HepG2 (cell line): ENCODE results near the gene MTMR4. TPM values are rescaled to one million over a fixed set of nuclear protein-coding genes. Genes with fewer than 3 reads are reported as not detected.
A peak's percentile ranks its signal among the peaks of the same experiment; 100 is the strongest.

Experiments
- ATM ChIP-seq: fragments of 450-650 bp; IDR thresholded peaks from 2 replicates; pipeline ENCODE4 v1.7.1; 2017; ENCODE audit warnings: mild to moderate bottlenecking, borderline replicate concordance
- BHLHE40 ChIP-seq: IDR thresholded peaks from 2 replicates; pipeline ENCODE4 v1.6.1; 2011; ENCODE audit warnings: low read length, improper control_type of control experiment
- FOXA3 ChIP-seq: IDR thresholded peaks from 2 replicates; pipeline ENCODE4 v1.6.1; 2016; ENCODE audit warnings: missing genetic modification reagents, missing compliant biosample characterization
- HOXA5 ChIP-seq: sonication (generic); formaldehyde crosslinking; IDR thresholded peaks from 2 replicates; pipeline ENCODE4 v1.4.0; 2020; ENCODE audit warnings: missing genetic modification reagents
- JUN ChIP-seq: sonication (generic); formaldehyde crosslinking; IDR thresholded peaks from 2 replicates; pipeline ENCODE4 v1.4.0; 2020; ENCODE audit warnings: mild to moderate bottlenecking, missing genetic modification reagents
- KLF15 ChIP-seq: sonication (generic); formaldehyde crosslinking; IDR thresholded peaks from 2 replicates; pipeline ENCODE4 v1.8.1; 2023; ENCODE audit warnings: borderline replicate concordance, mild to moderate bottlenecking, inconsistent platforms, missing genetic modification reagents, mixed read lengths
- MIXL1 ChIP-seq: IDR thresholded peaks from 2 replicates; pipeline ENCODE4 v1.6.1; 2016
- NFKBIZ ChIP-seq: IDR thresholded peaks from 2 replicates; pipeline ENCODE4 v1.6.1; 2018; ENCODE audit warnings: missing genetic modification reagents, missing compliant biosample characterization
- PAF1 ChIP-seq: IDR thresholded peaks from 2 replicates; pipeline ENCODE4 v1.6.1; 2016; ENCODE audit warnings: missing genetic modification reagents, missing compliant biosample characterization
- SNAI1 ChIP-seq: sonication (generic); formaldehyde crosslinking; IDR thresholded peaks from 2 replicates; pipeline ENCODE4 v1.5.0; 2020; ENCODE audit warnings: mild to moderate bottlenecking, missing genetic modification reagents, borderline replicate concordance
- SNAPC2 ChIP-seq: sonication (generic); formaldehyde crosslinking; IDR thresholded peaks from 2 replicates; pipeline ENCODE4 v1.8.1; 2022; ENCODE audit warnings: mild to moderate bottlenecking, missing genetic modification reagents
- SRSF1 ChIP-seq: fragments of 200-400 bp; formaldehyde crosslinking; optimal IDR thresholded peaks from 2 replicates; pipeline ENCODE3; 2017; ENCODE audit warnings: mild to moderate bottlenecking, low read depth, low read length, moderate library complexity
- ZNF160 ChIP-seq: sonication (generic); formaldehyde crosslinking; IDR thresholded peaks from 2 replicates; pipeline ENCODE4 v1.8.0; 2022; ENCODE audit warnings: mild to moderate bottlenecking, inconsistent platforms, missing genetic modification reagents
- ZNF180 ChIP-seq: sonication (generic); formaldehyde crosslinking; IDR thresholded peaks from 2 replicates; pipeline ENCODE4 v1.4.0; 2020; ENCODE audit warnings: low read depth, missing genetic modification reagents, borderline replicate concordance
- ZNF446 ChIP-seq: sonication (generic); formaldehyde crosslinking; IDR thresholded peaks from 2 replicates; pipeline ENCODE4 v1.5.0; 2020; ENCODE audit warnings: mild to moderate bottlenecking, missing genetic modification reagents
- ZNF468 ChIP-seq: sonication (generic); formaldehyde crosslinking; IDR thresholded peaks from 2 replicates; pipeline ENCODE4 v1.8.0; 2022; ENCODE audit warnings: mild to moderate bottlenecking, moderate library complexity, missing genetic modification reagents
- ZNF615 ChIP-seq: sonication (generic); formaldehyde crosslinking; IDR thresholded peaks from 2 replicates; pipeline ENCODE4 v1.5.0; 2020; ENCODE audit warnings: mild to moderate bottlenecking, missing genetic modification reagents, borderline replicate concordance
- polyA plus RNA-seq, 8 experiments: library from polyadenylated mRNA; depleted of rRNA in 3 of 8; stranded (reverse) in 7 of 8; unstranded in 1 of 8; fragments of >200 nt; fragmentation: Illumina TruSeq in 4 of 8; extraction: Trizol in 4 of 8; gene quantifications; 2 replicates each; pipeline versions ENCODE4 v1.2.1 to v1.2.3, GENCODE V29; 2011 to 2016; ENCODE audit warnings: low read depth in 4 of 8, missing spikeins in 1 of 8, mixed read lengths in 1 of 8; ENCODE audit not compliant: insufficient read depth in 1 of 8
- total RNA-seq, 5 experiments: library from RNA; depleted of rRNA; stranded (reverse); fragments of >200 nt; fragmentation: Illumina TruSeq; extraction: Trizol; gene quantifications; 2 replicates each; pipeline ENCODE4 v1.2.3, GENCODE V29; 2016; ENCODE audit warnings: low read depth in 1 of 5
- TF ChIP-seq, protein P1 (sequence below): sonication (generic); formaldehyde crosslinking; IDR thresholded peaks from 2 replicates; pipeline ENCODE4 v1.8.1; 2023; ENCODE audit warnings: missing genetic modification reagents, inconsistent platforms, borderline replicate concordance
- TF ChIP-seq, protein P2 (sequence below): sonication (generic); formaldehyde crosslinking; IDR thresholded peaks from 2 replicates; pipeline ENCODE4 v1.4.0; 2020; ENCODE audit warnings: mild to moderate bottlenecking, missing genetic modification reagents, borderline replicate concordance
- TF ChIP-seq, protein P3 (sequence below): sonication (generic); formaldehyde crosslinking; IDR thresholded peaks from 2 replicates; pipeline ENCODE4 v1.8.1; 2022; ENCODE audit warnings: mild to moderate bottlenecking, missing genetic modification reagents
- TF ChIP-seq, protein P4 (sequence below): sonication (generic); formaldehyde crosslinking; IDR thresholded peaks from 2 replicates; pipeline ENCODE4 v1.4.0; 2020; ENCODE audit warnings: mild to moderate bottlenecking, missing genetic modification reagents
- TF ChIP-seq, protein P5 (sequence below): sonication (generic); formaldehyde crosslinking; IDR thresholded peaks from 2 replicates; pipeline ENCODE4 v1.4.0; 2020; ENCODE audit warnings: missing genetic modification reagents

MTMR4 gene
- total and polyA plus RNA-seq, 2 of the 13 experiments (the other 11 are each of a cell fraction or from before 2014, with no cell fraction given), result 62.5 to 65.1 TPM

DNA sequence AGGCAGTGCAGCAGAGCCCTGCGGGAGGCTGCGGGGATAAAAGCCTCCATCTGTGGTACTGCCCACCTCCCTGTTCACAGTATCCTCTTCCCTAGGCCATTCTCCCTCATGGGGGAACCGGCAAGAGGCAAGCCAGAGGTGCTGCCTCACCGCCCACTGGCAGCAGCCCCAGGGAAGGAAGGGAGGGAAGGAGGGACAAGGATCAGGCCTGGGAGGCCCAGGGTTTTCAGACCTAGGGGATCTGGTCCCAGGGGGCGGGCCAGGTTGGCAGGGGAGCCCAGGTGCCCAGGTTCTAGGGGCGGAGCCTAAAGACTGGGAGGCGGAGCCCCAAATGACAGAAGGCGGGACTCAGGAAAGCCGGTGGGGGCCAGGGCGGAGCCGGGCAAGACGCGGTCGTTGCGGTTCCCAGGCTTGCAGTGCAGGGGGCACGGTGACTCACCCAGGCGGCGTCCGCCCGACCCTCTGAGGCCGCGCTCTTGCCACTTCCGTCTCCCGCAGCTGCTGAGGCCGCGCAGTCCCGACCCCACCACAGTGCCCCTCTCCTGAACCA is 3.0 kb upstream of the MTMR4 start (continued):
- TF ChIP-seq, protein P1, sequence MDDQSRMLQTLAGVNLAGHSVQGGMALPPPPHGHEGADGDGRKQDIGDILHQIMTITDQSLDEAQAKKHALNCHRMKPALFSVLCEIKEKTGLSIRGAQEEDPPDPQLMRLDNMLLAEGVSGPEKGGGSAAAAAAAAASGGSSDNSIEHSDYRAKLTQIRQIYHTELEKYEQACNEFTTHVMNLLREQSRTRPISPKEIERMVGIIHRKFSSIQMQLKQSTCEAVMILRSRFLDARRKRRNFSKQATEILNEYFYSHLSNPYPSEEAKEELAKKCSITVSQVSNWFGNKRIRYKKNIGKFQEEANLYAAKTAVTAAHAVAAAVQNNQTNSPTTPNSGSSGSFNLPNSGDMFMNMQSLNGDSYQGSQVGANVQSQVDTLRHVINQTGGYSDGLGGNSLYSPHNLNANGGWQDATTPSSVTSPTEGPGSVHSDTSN (CRISPR knock-in tag), result no peak
- TF ChIP-seq, protein P2, sequence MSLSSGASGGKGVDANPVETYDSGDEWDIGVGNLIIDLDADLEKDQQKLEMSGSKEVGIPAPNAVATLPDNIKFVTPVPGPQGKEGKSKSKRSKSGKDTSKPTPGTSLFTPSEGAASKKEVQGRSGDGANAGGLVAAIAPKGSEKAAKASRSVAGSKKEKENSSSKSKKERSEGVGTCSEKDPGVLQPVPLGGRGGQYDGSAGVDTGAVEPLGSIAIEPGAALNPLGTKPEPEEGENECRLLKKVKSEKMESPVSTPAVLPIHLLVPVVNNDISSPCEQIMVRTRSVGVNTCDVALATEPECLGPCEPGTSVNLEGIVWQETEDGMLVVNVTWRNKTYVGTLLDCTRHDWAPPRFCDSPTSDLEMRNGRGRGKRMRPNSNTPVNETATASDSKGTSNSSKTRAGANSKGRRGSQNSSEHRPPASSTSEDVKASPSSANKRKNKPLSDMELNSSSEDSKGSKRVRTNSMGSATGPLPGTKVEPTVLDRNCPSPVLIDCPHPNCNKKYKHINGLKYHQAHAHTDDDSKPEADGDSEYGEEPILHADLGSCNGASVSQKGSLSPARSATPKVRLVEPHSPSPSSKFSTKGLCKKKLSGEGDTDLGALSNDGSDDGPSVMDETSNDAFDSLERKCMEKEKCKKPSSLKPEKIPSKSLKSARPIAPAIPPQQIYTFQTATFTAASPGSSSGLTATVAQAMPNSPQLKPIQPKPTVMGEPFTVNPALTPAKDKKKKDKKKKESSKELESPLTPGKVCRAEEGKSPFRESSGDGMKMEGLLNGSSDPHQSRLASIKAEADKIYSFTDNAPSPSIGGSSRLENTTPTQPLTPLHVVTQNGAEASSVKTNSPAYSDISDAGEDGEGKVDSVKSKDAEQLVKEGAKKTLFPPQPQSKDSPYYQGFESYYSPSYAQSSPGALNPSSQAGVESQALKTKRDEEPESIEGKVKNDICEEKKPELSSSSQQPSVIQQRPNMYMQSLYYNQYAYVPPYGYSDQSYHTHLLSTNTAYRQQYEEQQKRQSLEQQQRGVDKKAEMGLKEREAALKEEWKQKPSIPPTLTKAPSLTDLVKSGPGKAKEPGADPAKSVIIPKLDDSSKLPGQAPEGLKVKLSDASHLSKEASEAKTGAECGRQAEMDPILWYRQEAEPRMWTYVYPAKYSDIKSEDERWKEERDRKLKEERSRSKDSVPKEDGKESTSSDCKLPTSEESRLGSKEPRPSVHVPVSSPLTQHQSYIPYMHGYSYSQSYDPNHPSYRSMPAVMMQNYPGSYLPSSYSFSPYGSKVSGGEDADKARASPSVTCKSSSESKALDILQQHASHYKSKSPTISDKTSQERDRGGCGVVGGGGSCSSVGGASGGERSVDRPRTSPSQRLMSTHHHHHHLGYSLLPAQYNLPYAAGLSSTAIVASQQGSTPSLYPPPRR (CRISPR knock-in tag), result no peak
- no peak for TF ChIP-seq SNAI1 (CRISPR knock-in tag)
- TF ChIP-seq ZNF180 (CRISPR knock-in tag), result no peak
- no peak for TF ChIP-seq PAF1
- TF ChIP-seq HOXA5 (CRISPR knock-in tag), result no peak
- no peak for TF ChIP-seq SRSF1
- no peak for TF ChIP-seq BHLHE40
- TF ChIP-seq SNAPC2 (CRISPR knock-in tag), result no peak
- TF ChIP-seq FOXA3, result no peak; the same call in 1 of the 2 replicates
- no peak for TF ChIP-seq MIXL1 (CRISPR knock-in tag)
- TF ChIP-seq, protein P3, sequence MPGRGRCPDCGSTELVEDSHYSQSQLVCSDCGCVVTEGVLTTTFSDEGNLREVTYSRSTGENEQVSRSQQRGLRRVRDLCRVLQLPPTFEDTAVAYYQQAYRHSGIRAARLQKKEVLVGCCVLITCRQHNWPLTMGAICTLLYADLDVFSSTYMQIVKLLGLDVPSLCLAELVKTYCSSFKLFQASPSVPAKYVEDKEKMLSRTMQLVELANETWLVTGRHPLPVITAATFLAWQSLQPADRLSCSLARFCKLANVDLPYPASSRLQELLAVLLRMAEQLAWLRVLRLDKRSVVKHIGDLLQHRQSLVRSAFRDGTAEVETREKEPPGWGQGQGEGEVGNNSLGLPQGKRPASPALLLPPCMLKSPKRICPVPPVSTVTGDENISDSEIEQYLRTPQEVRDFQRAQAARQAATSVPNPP (CRISPR knock-in tag), result no peak
- TF ChIP-seq KLF15 (CRISPR knock-in tag), result no peak; the same call in 1 of the 2 replicates
- TF ChIP-seq ZNF160 (CRISPR knock-in tag), result no peak
- TF ChIP-seq ATM, result no peak
- no peak for TF ChIP-seq ZNF446 (CRISPR knock-in tag)
- peak; percentile 5; the same call in 1 of the 2 replicates for TF ChIP-seq NFKBIZ (CRISPR knock-in tag)
- TF ChIP-seq, protein P4, sequence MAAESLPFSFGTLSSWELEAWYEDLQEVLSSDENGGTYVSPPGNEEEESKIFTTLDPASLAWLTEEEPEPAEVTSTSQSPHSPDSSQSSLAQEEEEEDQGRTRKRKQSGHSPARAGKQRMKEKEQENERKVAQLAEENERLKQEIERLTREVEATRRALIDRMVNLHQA, result no peak
- TF ChIP-seq ZNF615 (CRISPR knock-in tag), result no peak
- TF ChIP-seq ZNF468 (CRISPR knock-in tag), result no peak
- TF ChIP-seq, protein P5, sequence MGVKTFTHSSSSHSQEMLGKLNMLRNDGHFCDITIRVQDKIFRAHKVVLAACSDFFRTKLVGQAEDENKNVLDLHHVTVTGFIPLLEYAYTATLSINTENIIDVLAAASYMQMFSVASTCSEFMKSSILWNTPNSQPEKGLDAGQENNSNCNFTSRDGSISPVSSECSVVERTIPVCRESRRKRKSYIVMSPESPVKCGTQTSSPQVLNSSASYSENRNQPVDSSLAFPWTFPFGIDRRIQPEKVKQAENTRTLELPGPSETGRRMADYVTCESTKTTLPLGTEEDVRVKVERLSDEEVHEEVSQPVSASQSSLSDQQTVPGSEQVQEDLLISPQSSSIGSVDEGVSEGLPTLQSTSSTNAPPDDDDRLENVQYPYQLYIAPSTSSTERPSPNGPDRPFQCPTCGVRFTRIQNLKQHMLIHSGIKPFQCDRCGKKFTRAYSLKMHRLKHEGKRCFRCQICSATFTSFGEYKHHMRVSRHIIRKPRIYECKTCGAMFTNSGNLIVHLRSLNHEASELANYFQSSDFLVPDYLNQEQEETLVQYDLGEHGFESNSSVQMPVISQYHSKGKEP (CRISPR knock-in tag), result 0 out of 2 replicates have a peak, but pooled peaks have one; percentile 57
- TF ChIP-seq JUN, result no peak; the same call in 1 of the 2 replicates
